GM19455 (cell line): ENCODE measurements around the gene C2.
"Not testable (repeated sequence)": the region's sequence is repeated elsewhere in the genome, so short reads cannot be mapped to it uniquely, and the experiment has no call there.

Experiments used
- ATAC-seq: cut with Tn5 transposase; IDR thresholded peaks from one replicate; pipeline ENCODE4 v1.9.1; 2021; ENCODE audit not compliant: unreplicated experiment

C2 gene

DNA sequence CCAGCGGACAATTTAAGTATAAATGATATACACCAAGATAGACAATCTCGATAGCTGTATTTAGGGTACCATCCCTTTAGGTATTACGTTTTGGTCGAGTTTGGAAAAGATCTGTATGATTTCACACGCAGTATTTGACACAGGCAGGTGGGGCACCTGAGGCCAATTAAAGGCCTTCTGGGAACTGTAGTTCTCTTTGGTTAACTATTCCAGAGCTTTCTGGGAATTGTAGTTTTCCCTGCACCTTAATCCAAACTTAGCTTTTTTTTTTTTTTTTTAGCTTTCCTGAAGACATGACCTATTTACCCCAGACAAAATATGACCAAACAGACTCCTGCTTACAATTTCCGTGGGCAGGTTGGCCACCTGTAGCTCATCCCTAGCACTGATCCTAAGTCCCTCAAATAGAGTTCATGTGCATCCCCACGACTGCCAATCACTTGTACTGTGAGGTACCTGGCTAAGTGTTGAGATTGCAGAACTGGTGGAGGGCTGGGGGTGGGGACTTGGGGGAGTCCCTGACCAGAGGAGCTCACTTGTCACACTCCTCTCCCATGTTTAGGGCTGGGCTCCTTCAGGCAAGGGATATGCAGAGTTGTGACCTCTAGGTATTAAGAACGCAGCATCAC lies 29.0 kb upstream of the C2 start:
- no peak for ATAC-seq

DNA sequence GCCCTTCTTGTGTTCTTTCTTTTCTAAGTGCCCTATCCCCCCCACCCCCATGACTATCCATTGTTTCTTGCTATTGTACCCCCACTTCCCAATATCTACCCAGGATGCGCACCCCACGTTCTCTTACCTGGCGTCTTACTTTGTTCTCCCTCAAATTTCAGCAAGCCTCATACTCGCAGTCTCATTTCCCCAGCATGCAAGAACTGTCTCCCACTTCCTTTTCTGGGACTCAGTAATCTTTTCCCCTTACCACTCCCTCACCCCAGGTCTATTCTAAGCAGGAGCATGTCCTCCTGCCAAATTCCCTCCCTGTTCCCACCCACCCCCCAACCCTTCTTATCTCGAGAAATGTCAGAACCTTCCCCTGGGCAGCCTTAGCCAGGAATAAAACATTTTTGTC lies 28.3 kb upstream of the C2 start:
- no peak for ATAC-seq

DNA sequence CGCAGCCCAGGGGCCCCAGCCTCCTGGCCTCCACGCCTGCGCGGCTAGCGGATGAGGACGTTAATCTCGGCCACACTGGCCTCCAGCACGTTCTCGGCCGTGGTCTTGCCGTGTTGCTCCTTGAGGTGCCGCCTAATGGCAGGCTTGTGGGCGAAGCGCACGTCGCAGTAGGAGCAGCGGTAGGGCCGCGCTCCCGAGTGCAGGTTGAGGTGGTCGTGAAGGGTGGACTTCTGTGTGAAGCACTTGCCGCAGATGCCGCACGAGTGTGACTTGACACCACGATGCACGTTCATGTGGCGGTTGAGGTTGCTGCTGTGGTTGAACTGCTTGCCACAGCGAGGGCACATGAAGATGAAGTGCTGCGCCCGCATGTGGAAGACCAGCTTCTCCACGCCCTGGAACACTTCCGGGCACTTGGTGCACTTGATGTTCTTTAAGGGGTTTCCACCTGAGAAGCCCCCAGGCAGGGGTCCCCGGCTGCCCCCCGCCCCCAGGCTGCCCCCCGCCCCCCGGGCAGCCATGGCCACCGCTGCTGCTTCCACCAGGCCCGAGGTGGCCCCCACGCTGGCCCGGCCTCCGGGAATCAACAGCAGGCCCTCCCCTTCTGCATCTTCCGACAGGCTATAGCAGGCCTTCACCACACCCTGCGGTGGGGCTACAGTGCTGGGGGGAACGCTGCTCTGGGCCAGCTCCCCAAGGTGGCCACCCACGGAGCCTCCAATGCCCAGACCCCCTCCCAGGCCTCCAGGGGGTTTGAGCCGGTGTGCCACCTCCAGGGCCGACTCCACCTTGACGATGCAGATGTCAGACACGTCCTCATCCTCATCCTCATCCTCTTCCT lies 27.4 kb upstream of the C2 start:
- no peak for ATAC-seq

DNA sequence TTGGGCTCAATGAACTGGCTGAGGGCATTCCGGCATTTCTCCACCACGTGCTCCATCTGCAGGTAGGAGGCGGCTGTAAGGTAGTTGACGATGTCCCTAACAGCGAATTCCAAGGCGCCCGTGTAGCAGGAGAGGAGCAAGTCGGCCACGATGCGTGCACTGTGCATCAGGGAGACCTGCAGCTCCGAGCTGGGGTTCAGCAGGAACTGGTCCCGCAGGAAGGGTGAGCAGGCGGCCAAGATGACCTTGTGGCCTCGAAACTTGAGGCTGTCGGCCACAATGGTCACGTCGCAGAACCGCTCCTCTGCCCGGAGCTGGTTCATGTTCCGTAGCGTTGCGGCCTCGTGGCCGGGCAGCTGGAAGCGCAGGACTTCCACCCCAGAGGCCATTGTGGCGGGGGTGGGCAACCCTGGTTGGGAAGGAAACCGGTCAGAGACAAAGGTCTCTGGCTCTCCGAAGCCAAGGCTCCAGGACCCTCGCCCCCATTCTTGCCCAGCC lies 26.6 kb upstream of the C2 start:
- ATAC-seq: no peak

DNA sequence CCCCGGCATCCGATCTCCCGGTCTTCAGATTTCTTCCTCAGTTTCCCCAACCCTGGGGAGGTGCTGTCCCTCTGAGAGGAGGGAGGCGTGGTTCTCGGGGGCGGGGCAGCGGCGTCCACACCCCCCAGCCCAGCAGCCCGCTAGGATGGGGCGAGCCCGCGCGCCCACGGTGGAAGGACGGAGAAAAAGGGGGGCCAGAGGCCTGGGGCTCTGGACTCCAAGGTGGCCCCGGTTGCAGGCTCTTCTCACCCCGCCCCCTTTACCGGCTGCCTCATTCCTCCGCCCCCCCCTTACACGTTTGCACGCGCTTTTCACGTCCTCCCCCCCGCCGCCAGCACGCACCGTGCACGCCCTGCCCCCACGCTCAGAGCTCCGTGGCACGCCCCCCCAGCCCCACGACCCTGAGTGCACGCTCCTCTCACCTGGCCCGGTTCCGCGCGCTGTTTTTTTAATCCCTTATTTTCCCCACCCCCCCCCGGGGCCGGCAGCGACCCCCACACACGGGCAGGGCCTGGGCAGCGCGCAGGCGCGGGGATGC lies 26.0 kb upstream of the C2 start:
- no peak for ATAC-seq

DNA sequence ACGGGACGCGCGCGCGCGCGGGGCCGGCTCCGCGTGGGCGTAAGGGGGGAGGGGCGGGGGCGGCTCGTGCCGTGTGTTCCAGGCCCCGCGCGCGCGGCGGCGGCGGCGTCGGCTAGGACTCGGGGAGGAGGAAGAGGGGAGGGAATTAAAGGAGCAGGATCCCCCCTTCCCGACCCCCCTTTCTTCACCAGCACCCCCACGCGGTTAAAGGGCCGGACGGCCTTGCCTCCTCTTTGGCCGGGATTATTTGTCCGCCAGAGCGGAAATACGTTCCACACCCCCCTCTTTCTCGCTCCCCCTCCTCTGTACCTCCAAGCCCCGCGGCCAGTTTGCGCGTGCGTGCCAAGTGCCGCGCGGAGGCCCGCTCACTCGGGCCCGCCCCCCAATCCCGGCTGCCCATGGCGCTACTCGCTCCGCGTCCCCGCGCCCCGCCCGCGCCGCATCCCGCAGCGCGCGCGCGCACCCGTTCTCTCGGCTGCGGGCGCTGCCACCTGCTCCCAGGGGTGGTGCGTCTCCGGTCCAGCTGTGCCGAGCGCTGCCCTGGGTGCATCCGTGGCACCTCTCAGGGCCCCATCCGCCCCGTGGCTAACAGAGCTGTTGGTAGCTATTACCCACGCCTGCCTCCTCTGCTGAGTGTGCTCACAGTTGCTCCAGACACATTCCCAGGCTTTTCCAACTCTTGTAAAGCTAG lies 25.4 kb upstream of the C2 start, which contains the start of gene ZBTB12:
TSS of gene ZBTB12 (minus strand) at position 134 of the 691 bp plus-strand sequence. CDS start 781 bp downstream, outside the sequence.
- no peak for ATAC-seq

DNA sequence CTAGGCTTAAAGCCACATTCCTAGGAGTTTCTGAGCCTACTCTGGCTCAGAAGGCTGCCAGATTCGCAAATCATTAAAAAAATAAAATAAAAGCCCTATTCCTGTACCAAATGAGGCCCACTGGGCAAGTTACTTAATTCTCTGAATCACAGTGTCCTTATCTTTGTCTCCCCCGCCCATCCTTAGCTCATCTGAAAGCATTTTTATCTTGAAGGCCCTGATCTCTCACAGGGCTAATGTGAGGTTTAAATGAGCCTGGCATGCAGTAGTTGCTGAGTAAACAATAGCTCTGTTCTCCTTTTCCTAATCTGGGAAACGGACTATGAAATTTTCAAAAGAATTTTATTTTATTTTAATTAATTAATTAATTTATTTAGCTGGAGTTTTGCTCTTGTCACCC lies 23.6 kb upstream of the C2 start:
- ATAC-seq: no peak

DNA sequence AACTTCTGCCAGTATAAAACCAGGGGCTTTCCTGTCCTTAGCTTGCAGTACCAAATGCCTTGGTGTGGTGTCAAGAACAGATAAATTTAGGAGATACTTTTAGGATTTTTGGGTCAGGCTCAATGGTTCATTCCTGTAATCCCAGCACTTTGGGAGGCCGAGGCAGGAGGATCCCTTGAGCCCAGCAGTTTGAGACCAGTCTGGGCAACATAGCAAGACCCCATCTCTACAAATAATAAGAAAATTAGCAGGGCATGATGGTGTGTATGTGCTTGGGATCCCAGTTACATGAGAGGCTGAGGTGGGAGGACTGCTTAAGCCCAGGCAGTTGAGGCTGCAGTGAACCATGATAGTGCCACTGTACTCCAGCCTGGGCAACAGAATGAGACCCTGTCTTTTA lies 22.5 kb upstream of the C2 start:
- no peak for ATAC-seq

DNA sequence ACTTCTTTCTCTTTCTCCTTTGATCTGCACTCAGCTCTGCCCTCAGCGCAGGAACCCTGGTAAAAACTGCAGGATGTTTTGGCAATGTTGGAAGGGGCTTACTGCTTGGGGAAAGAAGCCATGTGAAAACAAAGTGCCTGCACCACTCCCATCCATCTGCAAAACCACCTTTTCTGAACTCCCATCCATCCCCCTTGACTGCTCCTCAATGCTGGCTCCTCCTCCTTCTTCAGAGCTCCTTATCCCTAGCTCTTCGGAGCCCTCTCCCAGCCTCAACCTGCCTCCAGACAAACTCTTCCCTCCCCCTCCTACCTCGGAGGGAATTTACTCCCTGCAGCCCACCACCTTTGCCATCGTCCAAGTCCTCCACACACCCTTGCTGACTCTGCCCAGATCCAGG lies 21.4 kb upstream of the C2 start:
- no peak for ATAC-seq

DNA sequence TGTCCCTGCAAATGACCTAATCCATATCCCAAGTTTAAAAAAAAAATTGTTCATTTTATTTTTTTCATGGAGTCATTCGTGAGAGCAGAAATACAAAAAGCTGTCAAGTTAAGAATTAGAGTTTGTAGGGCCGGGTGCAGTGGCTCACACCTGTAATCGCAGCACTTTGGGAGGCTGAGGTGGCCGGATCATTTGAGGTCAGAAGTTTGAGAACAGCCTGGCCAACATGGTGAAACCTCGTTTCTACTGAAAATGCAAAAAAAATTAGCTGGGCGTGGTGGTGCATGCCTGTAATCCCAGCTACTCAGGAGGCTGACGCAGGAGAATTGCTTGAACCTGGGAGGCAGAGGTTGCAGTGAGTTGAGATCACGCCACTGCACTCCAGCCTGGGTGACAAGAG lies 20.8 kb upstream of the C2 start:
- ATAC-seq: not testable (repeated sequence)

DNA sequence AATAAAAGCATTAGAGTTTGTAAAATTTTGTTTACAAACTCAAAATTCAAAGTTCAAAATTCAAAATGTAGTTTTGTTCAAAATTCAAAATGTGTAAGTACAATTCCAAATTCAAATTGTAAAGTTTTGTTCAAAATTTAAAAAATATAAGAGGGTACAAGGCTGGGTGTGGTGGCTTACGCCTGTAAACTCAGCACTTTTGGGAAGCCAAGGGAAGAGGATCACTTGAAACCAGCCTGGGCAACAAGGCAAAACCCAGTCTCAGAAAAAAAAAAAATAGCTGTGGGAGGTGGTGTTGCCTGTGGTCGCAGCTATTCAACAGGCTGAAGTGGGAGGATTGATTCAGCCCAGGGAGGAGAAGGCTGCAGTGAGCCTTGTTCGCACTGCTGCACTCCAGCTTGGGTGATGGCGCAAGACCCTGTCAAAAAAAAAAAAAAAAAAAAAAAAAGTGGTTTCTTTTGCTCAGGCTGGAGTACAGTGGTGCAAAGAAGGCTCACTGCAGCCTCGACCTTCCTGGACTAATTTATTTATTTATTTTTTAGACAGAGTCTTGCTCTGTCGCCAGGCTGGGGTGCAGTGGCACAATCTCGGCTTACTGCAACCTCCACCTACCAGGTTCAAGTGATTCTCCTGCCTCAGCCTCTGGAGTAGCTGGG lies 20.2 kb upstream of the C2 start:
- no peak for ATAC-seq

DNA sequence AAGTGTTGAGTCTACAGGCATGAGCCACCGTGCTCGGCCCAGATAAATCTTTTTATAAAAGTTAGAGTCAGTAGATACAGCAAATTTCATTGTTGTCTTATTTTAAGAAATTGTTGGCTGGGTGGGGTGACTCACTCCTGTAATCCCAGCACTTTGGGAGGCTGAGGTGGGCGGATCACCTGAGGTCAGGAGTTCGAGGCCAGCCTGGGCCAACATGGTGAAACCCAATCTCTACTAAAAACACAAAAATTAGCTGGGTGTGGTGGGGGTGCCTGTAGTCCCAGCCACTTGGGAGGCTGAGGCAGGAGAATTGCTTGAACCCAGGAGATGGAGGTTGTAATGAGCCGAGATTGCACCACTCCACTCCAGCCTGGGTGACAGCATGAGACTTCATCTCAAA lies 19.3 kb upstream of the C2 start:
- ATAC-seq: not testable (repeated sequence)

DNA sequence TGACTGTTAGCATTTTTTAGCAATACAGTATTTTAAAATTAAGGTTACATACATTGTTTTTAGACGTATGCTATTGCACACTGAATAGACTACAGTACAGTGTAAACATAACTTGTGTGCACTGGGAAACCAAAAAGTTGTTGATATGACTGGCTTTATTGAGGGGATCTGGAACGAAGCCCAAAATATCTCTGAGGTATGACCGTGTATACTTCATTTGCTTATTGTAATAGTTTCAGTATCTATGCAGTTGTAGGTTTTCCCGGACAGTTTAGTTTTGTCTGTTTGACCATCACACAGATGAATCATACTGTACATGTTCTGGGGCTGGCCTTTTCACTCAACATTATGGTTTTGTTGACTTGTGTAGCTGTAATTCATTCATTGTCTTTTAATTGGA lies 18.7 kb upstream of the C2 start:
- peak; percentile 65 for ATAC-seq

DNA sequence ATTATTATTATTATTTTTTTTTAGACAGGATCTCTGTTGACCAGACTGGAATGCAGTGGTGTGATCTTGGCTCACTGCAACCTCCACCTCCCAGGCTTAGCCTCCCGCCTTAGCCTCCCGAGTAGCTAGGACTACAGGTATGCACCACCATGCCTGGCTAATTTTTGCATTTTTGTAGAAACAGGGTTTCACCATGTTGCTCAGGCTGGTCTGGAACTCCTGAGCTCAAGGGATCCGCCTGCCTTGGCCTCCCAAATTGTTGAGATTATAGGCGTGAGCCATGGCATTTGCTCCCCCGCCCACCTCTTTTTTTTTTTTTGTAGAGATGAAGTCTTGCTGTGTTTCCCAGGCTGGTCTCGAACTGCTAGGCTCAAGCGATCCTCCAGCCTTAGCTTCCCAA lies 18.2 kb upstream of the C2 start:
- ATAC-seq: not testable (repeated sequence)

DNA sequence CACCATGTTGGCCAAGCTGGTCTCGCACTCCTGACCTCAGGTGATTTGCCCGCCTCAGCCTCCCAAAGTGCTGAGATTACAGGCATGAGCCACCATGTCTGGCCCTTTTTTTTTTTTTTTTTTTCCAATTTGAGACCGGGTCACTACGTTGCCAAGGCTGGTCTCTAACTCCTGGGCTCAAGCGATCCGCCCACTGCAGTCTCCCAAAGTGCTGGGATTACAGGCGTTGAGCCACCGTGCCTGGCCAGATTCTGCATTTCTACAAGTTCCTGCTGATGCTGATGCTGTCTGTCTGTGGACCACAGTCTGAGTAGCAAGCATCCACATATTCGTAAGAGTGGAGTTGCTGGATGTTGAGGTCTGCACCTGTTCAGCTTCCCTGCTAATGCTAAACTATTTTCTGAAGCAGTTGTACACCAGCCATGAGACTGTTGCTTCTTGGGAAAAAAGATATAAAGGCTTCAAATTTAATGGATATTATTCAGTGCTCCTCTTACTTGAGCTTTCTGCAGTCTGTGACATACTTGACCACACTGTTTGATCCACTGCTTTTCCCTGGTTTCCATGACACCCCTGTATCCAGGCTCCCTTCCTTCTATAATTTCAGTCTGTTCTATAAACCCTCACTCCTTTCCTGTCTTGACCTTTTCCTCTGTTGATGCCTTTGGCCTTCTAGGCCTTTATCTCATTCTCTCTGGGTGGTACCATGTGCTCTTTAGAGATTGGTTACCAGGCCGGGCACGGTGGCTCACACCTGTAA lies 15.5 kb upstream of the C2 start:
- no peak for ATAC-seq

DNA sequence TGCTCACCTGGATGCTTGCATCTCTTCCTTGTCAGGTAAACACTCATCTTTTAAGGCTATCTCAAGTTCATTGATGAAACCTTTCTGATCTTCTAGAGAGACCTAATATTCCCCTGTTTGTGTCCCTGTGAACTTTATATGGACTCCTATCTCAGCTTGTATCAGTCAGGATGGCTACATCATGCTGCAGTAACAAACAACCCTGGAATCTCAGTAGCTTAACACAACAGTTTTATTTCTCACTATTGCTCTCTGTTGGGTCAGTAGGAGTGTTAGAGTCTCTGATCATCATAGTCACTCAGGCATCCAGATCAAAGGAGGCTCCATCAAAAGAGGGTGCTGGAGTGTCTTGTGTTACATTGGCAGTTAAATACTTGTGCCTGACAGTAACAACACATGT lies 12.2 kb upstream of the C2 start:
- no peak for ATAC-seq

DNA sequence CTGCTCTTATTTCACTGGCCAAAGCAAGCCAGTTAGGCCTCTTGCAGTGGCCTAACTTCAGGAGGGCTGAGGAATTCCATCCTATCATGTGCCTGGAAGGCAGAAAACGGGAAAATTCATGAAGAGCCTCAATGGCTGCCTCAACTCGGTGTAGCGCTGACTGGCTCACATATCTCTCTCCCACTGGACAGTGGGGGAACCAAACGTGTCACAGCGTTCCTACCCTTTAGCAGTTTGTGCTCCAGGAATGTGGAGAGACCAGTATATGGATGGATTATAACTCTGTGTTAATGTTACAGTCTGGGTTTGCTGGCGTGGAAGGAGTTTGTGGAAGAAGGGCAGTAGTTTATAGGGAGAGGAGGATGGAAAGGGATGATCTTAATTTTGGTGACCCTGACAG lies 11.8 kb upstream of the C2 start:
- ATAC-seq: no peak

DNA sequence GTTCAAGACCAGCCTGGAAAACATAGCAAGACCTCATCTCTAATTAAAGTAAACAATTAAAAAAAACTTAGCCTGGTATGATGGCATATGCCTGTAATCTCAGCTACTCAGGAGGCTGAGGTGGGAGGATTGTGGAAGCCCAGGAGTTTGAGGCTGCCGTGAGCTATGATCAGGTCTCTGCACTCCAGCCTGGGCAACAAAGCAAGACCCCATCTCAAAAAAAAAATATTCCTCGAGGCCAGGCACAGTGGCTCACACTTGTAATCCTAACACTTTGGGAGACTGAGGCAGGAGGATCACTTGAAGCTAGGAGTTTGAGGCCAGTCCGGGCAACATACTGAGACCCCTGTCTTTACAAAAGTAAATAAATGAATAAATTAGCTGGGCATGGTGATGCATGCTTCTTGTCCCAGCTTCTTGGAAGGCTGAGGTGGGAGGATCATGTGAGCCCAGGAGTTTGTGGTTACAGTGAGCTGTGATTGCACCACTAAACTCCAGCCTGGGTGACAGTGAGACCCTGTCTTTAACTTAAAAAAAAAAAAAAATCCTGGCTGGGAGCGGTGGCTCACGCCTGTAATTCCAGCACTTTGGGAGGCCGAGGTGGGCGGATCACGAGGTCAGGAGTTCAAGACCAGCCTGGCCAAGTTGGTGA lies 9.3 kb upstream of the C2 start:
- no peak for ATAC-seq

DNA sequence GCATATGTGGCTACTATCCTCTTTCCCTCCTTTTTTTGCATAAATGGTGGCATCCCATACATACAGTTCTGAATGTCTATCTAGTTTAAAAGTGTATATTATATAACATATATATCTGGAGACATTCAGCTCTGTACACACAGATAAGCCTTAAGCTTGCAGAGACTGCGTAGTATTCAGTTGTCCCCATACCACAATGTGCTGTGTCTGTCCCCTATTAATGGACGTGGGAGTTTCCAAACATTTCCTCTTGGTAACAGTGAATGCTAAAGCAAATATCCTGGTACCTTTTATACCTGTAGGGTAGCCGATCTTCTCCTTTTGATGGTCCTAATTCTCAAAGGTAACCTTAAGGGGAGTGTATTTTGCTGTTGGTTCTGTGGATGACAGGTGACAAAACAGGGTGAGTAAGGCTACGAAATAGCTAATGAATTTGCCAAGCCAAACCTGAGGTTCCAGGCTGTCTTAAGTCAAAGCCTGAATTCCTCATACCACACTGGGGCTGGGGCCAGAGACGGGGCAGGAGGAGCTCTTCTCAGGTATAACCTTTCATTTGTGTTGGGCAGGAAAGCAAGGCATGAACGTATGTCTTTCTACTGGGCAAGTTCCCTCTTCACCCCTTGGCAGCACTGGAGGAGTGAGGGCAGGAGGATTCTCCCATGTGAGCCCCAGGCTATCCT lies 7.8 kb upstream of the C2 start:
- ATAC-seq: no peak
